Nephron (organoid): ENCODE results near the gene VWF.

Source experiments
- H3K27ac Mint-ChIP-seq, 3 experiments: 2 replicates each; pipeline ENCODE4 v1.8.0; 2020; ENCODE audit warnings: mixed read lengths in 3 of 3, mild to moderate bottlenecking in 2 of 3, moderate library complexity in 1 of 3
- H3K27me3 Mint-ChIP-seq: 2 replicates; pipeline ENCODE4 v1.8.0; 2021; ENCODE audit warnings: low read depth, mild to moderate bottlenecking, moderate library complexity, mixed read lengths
- H3K36me3 Mint-ChIP-seq: 2 replicates; pipeline ENCODE4 v1.8.0; 2020; ENCODE audit warnings: low read depth, mixed read lengths
- H3K4me1 Mint-ChIP-seq: 2 replicates; pipeline ENCODE4 v1.8.0; 2020; ENCODE audit warnings: mixed read lengths
- H3K4me3 Mint-ChIP-seq, 3 experiments: 2 replicates each; pipeline ENCODE4 v1.8.0; 2020; ENCODE audit warnings: mild to moderate bottlenecking in 3 of 3, mixed read lengths in 3 of 3, moderate library complexity in 2 of 3
- H3K9me3 Mint-ChIP-seq: 2 replicates; pipeline ENCODE4 v1.8.0; 2020; ENCODE audit warnings: mixed read lengths
- TF ChIP-seq, protein P1 (sequence below), 3 experiments: fragments of 200-600 bp; sonication (generic); IDR thresholded peaks; one replicate each; pipeline ENCODE4 v1.5.0; 2021; ENCODE audit warnings: antibody characterized with exemption in 3 of 3; ENCODE audit not compliant: unreplicated experiment in 3 of 3

Gene VWF

GRCh38 chr12:6140651-6141447 lies 16.4 kb upstream of the VWF start:
- peaks cover 5% of the 10 kb centered on the region for H3K27me3 Mint-ChIP-seq
- peaks cover 5% of the 10 kb centered on the region for H3K9me3 Mint-ChIP-seq
- TF ChIP-seq, protein P1, sequence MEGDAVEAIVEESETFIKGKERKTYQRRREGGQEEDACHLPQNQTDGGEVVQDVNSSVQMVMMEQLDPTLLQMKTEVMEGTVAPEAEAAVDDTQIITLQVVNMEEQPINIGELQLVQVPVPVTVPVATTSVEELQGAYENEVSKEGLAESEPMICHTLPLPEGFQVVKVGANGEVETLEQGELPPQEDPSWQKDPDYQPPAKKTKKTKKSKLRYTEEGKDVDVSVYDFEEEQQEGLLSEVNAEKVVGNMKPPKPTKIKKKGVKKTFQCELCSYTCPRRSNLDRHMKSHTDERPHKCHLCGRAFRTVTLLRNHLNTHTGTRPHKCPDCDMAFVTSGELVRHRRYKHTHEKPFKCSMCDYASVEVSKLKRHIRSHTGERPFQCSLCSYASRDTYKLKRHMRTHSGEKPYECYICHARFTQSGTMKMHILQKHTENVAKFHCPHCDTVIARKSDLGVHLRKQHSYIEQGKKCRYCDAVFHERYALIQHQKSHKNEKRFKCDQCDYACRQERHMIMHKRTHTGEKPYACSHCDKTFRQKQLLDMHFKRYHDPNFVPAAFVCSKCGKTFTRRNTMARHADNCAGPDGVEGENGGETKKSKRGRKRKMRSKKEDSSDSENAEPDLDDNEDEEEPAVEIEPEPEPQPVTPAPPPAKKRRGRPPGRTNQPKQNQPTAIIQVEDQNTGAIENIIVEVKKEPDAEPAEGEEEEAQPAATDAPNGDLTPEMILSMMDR (IDR thresholded peaks at IDR 0.05; ENCODE audit: unreplicated experiment in 3 of 3) = no peak
- peaks cover 25% of the 10 kb centered on the region for H3K4me1 Mint-ChIP-seq
- no peaks in the 10 kb centered on the region for H3K36me3 Mint-ChIP-seq
- H3K4me3 Mint-ChIP-seq = peak overlapping the region in 1 of 3 experiments; percentile 22
- peak overlapping the region; percentile 70 to 95 (median 84) for H3K27ac Mint-ChIP-seq

DNA sequence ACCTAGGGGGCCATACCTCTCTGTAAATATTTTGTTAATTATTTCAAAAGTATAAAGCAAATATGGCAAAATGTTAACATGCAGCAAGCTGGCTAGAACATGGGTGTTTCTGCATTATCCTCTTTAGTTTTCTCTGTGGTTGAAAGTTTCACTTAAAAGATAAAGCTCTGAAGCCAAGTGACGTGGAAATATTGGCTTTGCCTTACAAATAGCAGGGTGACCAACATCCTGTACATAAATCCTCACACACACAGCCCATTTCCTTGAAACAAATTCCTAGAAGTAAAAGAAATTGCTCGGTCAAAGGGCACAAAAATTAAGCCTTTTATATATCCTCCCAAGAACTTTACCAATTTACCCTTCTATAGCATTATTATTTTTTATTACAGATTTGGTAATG lies 10.6 kb upstream of the VWF start:
- H3K4me1 Mint-ChIP-seq = peaks cover 4% of the 10 kb centered on the region

GRCh38 chr12:6133642-6134041 lies 9.2 kb upstream of the VWF start:
- Mint-ChIP-seq H3K4me1 (no peaks in the 10 kb centered on the region), H3K4me3 (no peak overlapping the region), H3K36me3 (no peaks in the 10 kb centered on the region), H3K27me3 (no peaks in the 10 kb centered on the region), H3K9me3 (peaks cover 2% of the 10 kb centered on the region), H3K27ac (no peak overlapping the region)
- TF ChIP-seq, protein P1 (IDR thresholded peaks at IDR 0.05; ENCODE audit: unreplicated experiment in 3 of 3) = no peak

More for the DNA sequence above, 10.6 kb upstream of the VWF start:
- no peaks in the 10 kb centered on the region for H3K36me3 Mint-ChIP-seq
- H3K9me3 Mint-ChIP-seq = peaks cover 3% of the 10 kb centered on the region
- H3K4me3 Mint-ChIP-seq = no peak overlapping the region
- H3K27ac Mint-ChIP-seq = no peak overlapping the region
- no peaks in the 10 kb centered on the region for H3K27me3 Mint-ChIP-seq
- TF ChIP-seq, protein P1 (IDR thresholded peaks at IDR 0.05; ENCODE audit: unreplicated experiment in 3 of 3) = no peak

DNA sequence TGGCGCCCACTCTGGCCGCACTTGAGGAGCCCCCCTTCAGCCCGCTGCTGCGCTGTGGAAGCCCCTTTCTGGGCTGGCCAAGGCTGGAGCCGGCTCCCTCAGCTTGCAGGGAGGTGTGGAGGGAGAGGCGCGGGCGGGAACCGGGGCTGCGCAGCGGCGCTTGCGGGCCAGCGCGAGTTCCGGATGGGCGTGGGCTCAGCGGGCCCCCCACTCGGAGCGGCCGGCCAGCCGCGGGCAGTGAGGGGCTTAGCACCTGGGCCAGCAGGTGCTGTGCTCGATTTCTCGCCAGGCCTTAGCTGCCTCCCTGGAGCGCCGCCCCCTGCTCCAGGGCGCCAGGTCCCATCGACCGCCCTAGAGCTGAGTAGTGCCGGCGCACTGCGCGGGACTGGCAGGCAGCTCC lies 8.0 kb upstream of the VWF start:
- Mint-ChIP-seq H3K4me3 (no peak overlapping the region), H3K4me1 (peaks cover 5% of the 10 kb centered on the region), H3K27me3 (no peaks in the 10 kb centered on the region), H3K27ac (no peak overlapping the region), H3K9me3 (no peaks in the 10 kb centered on the region), H3K36me3 (no peaks in the 10 kb centered on the region)
- TF ChIP-seq, protein P1 (IDR thresholded peaks at IDR 0.05; ENCODE audit: unreplicated experiment in 3 of 3) = no peak

DNA sequence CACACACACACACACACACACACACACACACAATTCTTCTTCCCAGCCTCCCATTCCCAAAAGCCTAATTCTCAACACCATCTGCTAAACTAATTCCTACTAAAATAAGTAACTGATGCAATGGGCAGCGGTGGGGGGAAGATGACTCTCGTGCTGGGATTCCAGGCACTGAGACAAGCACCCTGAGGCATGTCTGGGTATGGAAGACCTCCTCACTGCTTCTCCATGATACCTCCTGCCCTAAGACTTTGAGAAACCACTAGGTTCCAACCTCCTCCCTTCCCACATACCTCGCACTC lies 789 bp upstream of the VWF start:
- Mint-ChIP-seq H3K4me1 (peaks cover 10% of the 10 kb centered on the region), H3K27ac (no peak overlapping the region), H3K9me3 (no peaks in the 10 kb centered on the region), H3K4me3 (no peak overlapping the region), H3K36me3 (no peaks in the 10 kb centered on the region), H3K27me3 (peaks cover 17% of the 10 kb centered on the region)
- TF ChIP-seq, protein P1 (IDR thresholded peaks at IDR 0.05; ENCODE audit: unreplicated experiment in 3 of 3) = no peak

DNA sequence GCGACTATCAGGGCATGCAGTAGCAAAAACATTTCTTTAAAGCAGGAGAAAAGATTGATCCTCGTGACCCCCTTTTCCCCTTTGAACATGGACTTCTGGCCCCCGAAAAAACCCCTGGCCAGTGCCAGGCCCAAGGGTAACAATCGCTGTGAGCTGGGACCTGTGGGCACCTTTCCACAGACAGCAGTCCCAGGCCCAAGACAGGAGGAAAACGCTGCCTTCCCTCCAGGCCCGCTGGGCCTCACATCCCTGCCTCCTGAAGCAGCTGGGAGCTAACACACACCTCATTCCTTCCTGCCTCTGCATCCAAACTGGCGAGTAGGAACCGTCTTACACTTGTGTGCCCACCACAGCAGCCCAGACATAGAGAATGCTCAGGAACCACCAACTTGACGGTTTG lies 1.2 kb downstream of the VWF start:
- H3K9me3 Mint-ChIP-seq = no peaks in the 10 kb centered on the region
- H3K27me3 Mint-ChIP-seq = peaks cover 17% of the 10 kb centered on the region
- no peaks in the 10 kb centered on the region for H3K36me3 Mint-ChIP-seq
- TF ChIP-seq, protein P1 (IDR thresholded peaks at IDR 0.05; ENCODE audit: unreplicated experiment in 3 of 3) = no peak
- peaks cover 8% of the 10 kb centered on the region for H3K4me1 Mint-ChIP-seq
- H3K4me3 Mint-ChIP-seq = no peak overlapping the region
- H3K27ac Mint-ChIP-seq = no peak overlapping the region
